ENCODE measurements around the gene UNC45A.

UNC45A gene

DNA sequence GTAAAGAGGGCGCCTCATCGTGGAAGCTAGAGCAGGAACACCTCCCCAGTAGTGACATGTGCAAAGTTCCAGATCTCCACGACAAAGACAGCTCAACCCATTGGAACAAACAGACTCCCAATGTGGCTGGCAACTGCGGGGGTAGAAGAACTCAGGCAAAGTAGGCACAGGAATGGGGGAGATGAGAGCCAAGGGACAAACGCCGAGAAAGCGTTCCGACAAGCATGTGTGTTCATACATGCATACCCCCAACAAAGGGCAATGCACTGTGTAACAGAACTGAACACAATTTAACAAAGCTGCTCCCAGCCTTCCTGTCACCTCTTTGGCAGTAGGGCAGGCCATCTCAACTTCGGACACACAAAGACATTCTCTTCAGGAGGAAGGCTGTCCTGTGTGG is 31.2 kb downstream of the UNC45A start:
- no peak for DNase-seq (ENCODE audit: low read depth in 2 of 2)

DNA sequence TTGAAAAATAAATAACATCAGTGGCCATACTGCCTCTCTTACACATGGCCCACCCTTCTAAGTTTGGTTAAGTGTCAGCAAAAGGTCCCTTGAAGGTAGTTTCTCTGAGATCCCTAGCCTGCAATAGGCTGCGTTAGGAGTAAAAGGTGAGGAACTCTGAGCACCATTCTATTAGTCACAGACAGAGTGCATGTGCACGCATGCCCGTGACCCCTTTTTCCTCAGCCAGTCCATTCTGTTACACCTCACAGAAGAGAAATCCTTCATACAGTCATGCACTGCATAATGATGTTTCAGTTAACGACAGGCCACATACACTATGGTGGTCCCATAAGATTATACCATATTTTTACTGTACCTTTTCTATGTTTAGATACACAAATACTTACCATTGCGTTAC is 32.1 kb downstream of the UNC45A start:
- DNase-seq (ENCODE audit: low read depth in 2 of 2): no peak

DNA sequence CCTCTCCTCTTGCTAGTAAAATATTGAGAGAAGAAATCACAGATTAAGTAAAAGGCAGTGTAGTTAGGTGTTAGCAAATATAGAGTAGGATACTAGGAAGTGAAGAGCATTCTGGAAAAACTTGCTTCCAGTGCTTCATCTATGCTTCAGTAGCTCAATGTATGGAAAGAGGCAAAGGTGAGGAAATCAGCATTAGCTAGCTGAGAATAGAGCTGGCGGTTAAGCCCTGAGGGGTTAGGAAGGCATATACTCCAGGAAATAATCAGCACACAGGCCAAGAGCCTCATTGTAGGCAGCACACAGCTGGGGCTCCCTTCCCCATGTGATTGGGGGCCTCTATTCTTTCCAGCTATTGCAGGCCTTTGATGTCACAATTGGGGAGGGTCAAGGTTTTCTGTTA is 33.3 kb downstream of the UNC45A start:
- DNase-seq (ENCODE audit: low read depth in 2 of 2): no peak

DNA sequence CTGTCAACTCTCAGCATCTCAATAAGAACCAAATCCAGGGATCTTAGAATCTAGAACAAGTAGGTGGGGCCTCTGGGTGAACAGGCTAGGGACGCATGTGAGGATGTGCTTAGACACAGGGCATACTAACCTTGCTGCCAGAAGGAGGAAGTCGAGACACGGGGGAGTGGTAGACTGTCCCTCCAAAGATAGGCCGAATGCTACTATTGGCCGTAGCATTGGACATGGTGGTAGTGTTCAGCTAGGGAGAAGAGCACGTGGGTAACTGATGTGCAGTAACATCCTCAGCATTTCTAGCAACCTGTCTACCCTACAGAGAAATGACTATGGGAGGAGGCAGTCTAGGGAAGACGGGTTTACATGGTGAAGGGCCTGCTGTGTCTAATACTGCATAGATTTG is 35.2 kb downstream of the UNC45A start:
- no peak for DNase-seq (ENCODE audit: low read depth in 2 of 2)

DNA sequence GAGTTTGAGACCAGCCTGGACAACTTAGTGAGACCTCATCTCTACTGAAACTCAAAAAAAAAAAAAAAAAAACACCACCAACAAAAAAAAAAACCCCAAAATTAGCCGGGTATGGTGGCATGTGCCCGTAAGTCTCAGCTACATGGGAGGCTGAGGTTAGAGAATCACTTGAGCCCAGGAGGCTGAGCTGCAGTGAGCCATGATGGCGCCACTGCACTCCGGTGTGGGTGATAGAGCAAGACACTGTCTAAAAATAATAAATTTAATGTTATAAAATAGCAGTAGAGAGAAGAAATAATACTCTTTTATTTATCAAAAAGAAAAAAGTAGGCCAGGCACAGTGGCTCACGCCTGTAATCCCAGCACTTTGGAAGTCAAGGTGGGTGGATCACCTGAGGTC is 37.0 kb downstream of the UNC45A start:
- no peak for DNase-seq (ENCODE audit: low read depth in 2 of 2)

DNA sequence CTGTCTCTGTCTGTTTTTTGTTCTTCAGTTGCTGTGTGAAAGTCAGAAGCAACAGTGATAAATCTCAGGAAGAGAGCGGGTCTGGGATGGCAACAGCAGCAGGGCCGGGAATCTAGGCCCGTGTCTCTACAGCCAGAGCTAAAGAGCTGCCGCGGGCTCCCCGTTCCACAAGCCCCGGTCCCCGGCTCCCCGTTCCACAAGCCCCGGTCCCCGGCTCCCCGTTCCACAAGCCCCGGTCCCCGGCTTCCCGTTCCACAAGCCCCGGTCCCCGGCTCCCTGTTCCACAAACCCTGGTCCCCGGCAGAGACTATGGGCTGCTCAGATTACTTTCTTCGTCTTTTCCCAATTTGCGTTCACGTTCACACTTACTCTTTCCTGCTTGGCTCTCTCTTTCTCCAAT is 39.1 kb downstream of the UNC45A start:
- DNase-seq (ENCODE audit: low read depth in 2 of 2): no peak

DNA sequence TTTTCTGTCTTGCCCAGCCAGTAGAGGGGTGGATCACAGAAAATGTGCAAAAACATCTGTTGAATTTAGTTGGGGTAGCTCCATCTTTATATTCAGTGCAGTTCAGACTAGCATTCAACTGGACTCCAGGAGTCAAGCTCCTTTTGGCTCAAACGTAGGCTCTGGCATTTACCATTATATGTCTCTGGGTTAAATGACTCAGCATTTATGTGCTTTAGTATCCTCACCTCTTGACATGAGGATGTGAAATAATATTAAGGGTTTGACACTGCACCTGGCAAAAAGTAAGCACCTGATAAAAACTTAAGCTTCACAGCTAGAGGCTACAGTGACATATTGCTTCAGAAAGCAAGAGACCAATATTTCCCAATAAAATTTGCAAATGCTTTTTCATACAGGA is 44.5 kb downstream of the UNC45A start:
- no peak for DNase-seq (ENCODE audit: low read depth in 2 of 2)

DNA sequence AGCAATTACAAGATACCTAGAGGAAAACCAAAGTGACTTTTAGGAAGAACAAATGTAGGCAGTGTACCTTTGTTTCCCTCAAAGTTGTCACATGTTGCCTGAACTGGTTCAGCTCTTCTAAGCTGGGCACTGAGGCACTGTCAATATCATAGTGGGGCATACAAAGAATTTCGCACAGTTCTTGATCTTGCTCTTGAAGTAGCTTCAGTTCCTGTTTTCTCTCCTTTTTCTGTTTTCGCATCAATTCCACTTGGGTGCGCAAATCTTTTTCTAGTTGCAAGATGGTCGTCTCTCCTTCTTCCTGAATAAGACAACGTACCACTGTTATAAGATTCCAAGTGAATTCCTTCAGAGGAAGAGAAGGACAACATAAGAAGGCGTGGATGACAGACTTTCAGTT is 46.6 kb downstream of the UNC45A start:
- DNase-seq (ENCODE audit: low read depth in 2 of 2): no peak

DNA sequence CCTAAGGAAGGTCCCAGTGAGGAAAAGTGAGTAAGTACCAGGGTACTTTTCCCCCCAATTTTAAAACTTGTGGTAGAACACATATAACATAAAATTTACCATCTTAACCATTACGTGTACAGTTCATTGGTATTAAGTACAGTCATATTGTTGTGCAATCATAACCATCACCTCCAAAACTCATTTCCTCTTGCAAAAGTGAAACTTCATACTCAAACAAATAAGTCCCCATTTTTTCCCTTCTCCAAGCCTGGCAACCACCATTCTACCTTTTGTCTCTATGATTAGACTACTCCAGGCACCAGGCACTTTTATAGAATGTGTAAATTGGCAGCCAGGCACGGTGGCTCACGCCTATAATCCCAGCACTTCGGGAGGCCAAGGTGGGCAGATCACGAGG is 47.0 kb downstream of the UNC45A start:
- no peak for DNase-seq (ENCODE audit: low read depth in 2 of 2)

DNA sequence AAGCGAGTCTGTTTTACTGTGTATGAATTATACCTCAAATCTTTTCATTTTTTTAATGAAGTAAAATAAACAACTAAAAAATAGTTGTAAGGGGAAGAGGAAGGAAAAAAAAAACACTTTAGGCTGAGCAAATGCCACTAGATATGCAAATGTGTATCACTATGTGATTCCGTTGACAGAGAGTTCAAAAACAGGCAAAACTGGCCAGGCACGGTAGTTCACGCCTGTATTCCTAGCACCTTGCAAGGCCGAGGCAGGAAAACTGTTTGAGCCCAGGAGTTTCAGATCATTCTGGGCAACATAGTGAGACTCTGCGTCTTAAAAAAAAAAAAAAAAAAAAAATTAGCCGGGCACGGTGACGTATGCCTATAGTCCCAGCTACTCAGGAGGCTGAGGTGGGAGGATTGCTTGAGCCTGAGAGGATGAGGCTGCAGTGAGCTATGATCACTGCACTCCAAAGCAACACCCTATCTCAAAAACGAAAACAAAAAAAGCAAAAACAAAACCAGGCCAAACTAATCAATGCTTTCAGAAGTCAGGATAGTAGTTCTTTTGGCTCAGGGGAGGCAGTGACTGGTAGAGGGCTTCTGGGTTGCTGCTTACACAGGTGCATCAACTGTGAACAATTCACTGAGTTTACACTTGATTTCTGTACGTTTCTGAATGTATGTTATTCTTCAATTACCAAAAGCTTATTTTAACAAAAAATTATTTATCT is 51.9 kb downstream of the UNC45A start:
- DNase-seq (ENCODE audit: low read depth in 2 of 2): no peak

DNA sequence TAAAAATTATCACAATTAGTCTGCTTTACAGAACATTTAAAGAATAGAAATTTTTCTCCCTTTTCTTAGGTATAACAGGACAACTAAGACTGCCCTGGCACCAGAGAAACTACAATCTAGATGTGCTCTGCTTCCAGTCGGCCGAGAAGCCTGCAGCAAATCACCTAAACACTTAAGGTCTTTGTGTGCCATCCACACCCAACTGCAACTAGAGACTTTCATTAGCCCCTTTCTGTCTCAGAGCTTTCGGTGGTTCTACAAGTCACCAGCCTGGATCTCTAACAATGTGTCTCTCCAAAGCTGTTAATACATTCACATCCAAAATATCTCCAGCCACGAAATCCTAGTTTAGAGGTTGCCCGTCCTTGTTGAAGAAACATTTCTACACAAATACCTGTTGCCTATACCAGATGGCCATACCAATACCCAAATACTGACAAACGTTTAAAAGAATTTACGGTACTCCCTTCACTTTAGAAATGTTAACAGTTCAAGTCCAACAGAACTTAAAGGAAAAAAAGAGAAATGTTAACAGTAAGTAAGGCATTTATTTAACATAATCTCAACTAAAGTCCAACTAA is 52.6 kb downstream of the UNC45A start:
- no peak for DNase-seq (ENCODE audit: low read depth in 2 of 2)

DNA sequence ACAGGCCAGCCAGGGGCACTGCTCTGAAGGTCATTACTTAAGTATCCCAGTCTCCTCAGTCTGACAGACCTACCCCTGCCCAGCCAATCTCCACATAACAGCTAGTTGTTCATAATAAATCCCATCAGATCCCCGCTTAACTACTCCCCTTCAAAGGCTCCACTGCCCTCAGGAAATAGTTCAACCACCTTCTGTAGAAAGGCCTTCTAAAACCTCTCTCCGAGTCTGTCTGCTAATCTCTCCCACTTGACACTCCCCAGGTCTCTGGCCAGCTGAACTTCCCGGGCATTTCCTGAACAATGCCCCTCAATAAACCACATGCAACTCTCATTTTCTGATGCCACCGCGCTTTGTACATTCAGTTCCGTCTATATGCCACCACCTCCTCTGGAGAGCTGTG is 53.2 kb downstream of the UNC45A start:
- DNase-seq (ENCODE audit: low read depth in 2 of 2): no peak

DNA sequence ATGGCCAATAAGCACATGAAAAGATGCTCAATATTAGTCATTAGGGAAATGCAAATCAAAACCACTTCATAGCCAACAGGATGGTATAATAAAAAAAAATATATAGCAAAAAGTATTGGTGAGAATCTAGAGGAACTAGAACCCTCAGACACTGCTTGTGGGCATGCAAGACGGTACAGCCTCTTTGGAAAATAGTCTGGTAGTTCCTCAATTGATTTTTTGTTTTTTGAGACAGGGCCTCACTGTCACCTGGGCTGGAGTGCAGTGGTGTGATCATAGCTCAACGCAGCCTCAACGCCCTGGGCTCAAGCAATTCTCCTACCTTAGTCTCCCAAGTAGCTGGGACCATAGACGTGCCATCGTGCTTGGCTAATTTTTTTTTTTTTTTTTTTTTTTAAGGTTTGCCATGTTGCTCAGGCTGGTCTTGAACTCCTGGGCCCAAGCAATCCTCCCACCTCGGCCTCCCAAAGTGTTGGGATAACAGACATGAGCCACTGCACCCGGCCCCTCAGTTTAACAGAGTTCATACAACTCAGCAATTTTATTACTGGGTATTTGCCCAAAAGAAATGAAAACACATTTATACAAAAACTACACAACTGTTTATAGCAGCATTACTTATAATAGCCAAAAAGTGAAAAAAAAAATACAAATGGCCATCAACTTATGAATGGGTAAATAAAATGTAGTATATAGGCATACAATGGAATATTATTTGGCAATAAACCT is 54.1 kb downstream of the UNC45A start:
- DNase-seq (ENCODE audit: low read depth in 2 of 2): no peak

DNA sequence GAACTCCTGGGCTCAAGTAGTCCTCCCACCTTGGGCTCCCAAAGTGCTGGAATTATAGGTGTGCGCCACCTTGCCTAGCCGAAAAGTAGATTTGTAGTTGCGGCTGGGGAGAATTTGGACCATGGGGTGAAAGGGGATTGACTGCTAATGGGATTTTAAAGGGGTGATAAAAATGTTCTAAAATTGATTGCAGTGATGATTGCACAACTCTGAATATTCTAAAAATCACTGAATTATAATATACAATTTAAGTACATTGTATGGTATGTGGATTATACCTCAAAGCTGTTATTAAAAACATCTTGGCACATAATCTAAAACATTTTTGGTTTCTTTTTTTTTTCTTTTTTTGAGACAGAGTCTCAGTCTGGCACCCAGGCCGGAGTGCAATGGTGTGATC is 55.4 kb downstream of the UNC45A start:
- DNase-seq (ENCODE audit: low read depth in 2 of 2): no peak

DNA sequence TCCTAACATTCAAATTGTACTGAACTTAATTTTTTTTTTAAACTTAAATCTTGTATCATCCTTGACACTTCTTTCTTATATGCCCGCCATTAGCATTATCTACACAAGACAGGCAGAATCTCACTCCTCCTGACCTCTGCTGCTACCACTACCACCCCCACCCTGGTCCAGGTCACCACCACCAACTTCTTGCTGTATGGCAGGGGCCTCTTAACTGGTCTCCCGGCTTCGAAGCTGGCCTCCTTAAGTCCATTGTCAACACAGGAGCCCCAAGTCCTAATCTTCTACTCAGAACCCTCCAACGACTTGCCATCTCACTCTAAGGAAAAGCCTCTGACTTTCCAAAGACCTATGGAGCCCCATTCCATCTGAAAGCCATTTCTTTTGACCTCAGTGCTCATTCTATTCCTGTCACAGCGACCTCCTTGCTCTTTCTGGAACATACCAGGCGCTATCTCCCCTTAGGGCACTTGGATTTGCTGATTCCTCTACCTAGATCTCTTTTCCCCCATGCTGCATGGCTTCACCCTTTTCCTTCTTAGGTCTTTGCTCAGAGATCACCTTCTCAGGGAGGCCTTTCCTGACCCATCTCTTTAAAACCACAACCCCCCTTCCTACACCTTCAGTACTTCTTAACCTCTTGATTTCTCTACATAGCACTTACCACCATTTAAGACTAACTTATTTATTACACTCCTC is 56.7 kb downstream of the UNC45A start:
- no peak for DNase-seq (ENCODE audit: low read depth in 2 of 2)

DNA sequence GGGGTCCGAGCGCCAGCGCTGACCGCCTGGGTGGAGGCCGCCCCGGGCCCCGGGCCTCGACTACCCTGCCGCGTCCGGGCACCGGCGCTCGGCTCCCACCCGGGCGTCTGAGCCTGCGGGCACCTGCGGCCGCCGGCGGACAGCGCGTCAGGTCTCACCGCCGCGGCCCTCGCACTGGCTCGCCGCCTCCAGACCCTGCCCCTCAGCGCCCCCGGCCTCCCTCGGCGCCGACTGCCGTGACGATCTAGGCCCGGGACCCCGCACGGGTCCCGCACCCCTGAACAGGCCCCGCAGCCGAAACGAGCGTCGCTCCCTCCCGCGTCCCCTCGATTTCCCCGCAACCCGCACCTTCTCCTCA is 59.0 kb downstream of the UNC45A start:
- DNase-seq (ENCODE audit: low read depth in 2 of 2): no peak

DNA sequence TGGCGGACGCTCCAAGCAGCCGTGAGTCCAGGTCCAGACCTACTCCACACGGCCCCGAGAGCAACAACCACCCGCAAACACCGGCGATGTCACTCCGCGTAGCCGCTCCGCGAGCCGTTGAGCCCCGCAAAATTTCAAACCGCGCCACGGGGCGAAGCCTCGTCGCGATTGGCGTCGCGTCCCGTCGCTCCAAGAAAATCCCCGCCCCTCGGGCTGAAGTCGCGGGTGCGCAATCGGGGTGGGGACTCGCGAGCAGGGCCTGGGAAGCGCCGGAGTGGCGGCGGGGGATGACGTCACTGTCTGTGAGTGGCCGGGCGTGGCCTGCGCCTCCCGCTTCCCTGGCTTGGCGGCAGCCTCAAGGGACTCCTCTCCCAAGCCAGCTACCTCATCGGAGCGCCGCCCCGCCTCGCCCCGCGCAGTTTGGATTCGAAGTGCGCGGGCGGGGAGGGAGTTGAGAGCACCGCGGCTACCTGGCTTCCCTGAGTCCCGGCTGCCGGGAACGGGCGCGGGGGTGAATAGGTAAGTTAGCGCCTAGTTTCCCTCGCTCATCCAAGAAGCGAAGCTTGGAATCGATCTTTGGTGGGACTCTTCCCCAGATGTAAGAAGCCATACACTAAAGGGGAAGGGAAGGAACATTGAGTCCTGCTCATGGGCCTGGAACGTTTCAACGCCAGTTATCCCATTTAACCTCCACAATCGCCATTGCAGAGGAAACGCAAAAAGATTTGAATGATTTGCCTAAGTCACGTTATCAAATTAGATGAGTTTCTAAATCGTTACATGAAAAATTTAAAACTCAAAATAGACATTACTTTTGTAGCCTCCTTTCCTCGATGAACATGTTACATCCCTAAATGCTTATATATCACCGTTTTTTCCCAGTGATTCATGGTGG is 59.6 kb downstream of the UNC45A start, which contains the start of gene PRC1:
PRC1 (minus strand) TSS at position 119 of the 895 bp plus-strand sequence; CDS start at position 1, 118 bp downstream.
- peak; percentile 92 to 96 for DNase-seq (ENCODE audit: low read depth in 2 of 2)

DNA sequence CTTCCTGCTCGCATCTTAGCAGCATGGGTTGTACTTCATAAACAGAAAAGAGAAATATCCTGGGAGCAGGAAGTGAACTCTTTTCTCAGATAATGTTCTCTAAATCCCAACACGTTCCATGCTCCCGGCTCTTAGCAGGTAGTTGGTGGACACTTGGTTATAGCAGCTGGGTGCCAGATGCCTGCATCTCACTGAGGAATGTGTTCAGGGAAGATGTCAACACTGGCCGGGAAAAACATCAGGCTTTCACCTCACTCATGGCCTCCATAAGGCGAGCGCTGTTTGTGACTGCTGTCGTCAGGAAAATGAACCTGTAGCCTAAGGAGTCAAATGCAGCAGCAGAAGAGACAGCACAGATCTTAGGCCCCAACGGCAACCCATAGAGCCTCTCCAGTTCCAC is 63.7 kb downstream of the UNC45A start:
- DNase-seq (ENCODE audit: low read depth in 2 of 2): no peak

DNA sequence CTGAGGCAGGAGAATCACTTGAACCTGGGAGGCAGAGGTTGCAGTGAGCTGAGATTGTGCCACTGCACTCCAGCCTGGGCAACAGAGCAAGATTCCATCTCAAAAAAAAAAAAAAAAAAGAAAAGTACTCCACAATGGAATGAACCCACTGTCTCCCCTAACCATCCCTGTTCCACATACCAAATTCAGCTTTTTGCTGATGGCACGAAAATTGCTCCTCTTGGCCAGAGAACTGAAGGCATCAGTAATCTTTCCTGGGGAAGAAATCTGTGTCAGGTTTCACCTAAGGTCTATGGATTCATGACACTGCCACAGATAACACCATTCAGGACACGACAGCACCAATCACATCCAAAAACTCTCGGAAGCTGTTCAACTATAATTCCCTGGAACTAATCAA is 66.1 kb downstream of the UNC45A start:
- DNase-seq (ENCODE audit: low read depth in 2 of 2): no peak

Measured in stimulated activated CD8-positive, alpha-beta memory T cell treated with anti-CD3 and anti-CD28 coated beads, Interleukin-2, amount 100 ng/mL, for 1 hour (primary cell).